IgD-negative memory B cell (primary cell): ENCODE measurements around the gene RANBP10. TPM values are rescaled to one million over a fixed set of nuclear protein-coding genes. Genes with fewer than 3 reads are reported as not detected.
"Not testable (repeated sequence)": the region's sequence is repeated elsewhere in the genome, so short reads cannot be mapped to it uniquely, and the experiment has no call there.

Source experiments
- H3K27ac Mint-ChIP-seq, 3 donors: one replicate each; pipeline ENCODE4 v1.8.0; 2020 to 2022; ENCODE audit warnings: mild to moderate bottlenecking in 3 of 3, mixed read lengths in 3 of 3, moderate library complexity in 1 of 3
- H3K27me3 Mint-ChIP-seq: one replicate; pipeline ENCODE4 v1.8.0; 2021; ENCODE audit warnings: mixed read lengths
- H3K36me3 Mint-ChIP-seq: one replicate; pipeline ENCODE4 v1.8.0; 2020; ENCODE audit warnings: mild to moderate bottlenecking, mixed read lengths
- H3K4me1 Mint-ChIP-seq, 3 donors: one replicate each; pipeline ENCODE4 v1.8.0; 2020 to 2022; ENCODE audit warnings: mixed read lengths in 3 of 3, mild to moderate bottlenecking in 1 of 3
- H3K4me3 Mint-ChIP-seq, 4 donors: one replicate each; pipeline ENCODE4 v1.8.0; 2020 to 2022; ENCODE audit warnings: mild to moderate bottlenecking in 4 of 4, mixed read lengths in 4 of 4, moderate library complexity in 3 of 4
- H3K9me3 Mint-ChIP-seq, 3 donors: one replicate each; pipeline ENCODE4 v1.8.0; 2020 to 2021; ENCODE audit warnings: mixed read lengths in 3 of 3, mild to moderate bottlenecking in 1 of 3
- polyA plus RNA-seq: library from polyadenylated mRNA; unstranded; fragments of 300-500 nt; fragmentation: Illumina TruSeq; gene quantifications from one replicate; pipeline ENCODE4 v1.2.3, GENCODE V29; 2021

RANBP10 gene
- polyA plus RNA-seq, 1 donor from 2014 or later = 10.9 TPM

- Mint-ChIP-seq H3K4me1 (peaks cover 20 to 32% (median 31%) of the 10 kb centered on the region in 3 donors), H3K27ac (peak overlapping the region in 2 of 3 donors; percentile 92 to 98), H3K9me3 (no peaks in the 10 kb centered on the region), H3K27me3 (no peaks in the 10 kb centered on the region), H3K36me3 (no peaks in the 10 kb centered on the region), H3K4me3 (peak overlapping the region in 2 of 4 donors; percentile 96 to 99)
These were observed 34.9 kb upstream of the RANBP10 start for GRCh38 chr16:67841198-67841815.

- Mint-ChIP-seq H3K4me1 (peaks cover 10 to 15% (median 13%) of the 10 kb centered on the region in 3 donors), H3K36me3 (no peaks in the 10 kb centered on the region), H3K9me3 (no peaks in the 10 kb centered on the region), H3K27me3 (no peaks in the 10 kb centered on the region), H3K27ac (no peak overlapping the region), H3K4me3 (peak overlapping the region in 2 of 4 donors; percentile 5 to 60)
These were observed 31.5 kb upstream of the RANBP10 start for GRCh38 chr16:67837811-67838210.

GRCh38 chr16:67837190-67837589 is 30.8 kb upstream of the RANBP10 start:
- not testable (repeated sequence) for H3K4me3 Mint-ChIP-seq, H3K36me3 Mint-ChIP-seq, H3K27me3 Mint-ChIP-seq, H3K27ac Mint-ChIP-seq, H3K9me3 Mint-ChIP-seq
- H3K4me1 Mint-ChIP-seq = peaks cover 12 to 14% (median 13%) of the 10 kb centered on the region in 3 donors

- Mint-ChIP-seq H3K27me3 (no peaks in the 10 kb centered on the region), H3K9me3 (no peaks in the 10 kb centered on the region), H3K4me3 (peak overlapping the region; percentile 90 to 93 (median 91)), H3K27ac (peak overlapping the region in 2 of 3 donors; percentile 39 to 69), H3K4me1 (peaks cover 5 to 11% (median 7%) of the 10 kb centered on the region in 3 donors), H3K36me3 (no peaks in the 10 kb centered on the region)
These were observed 27.9 kb upstream of the RANBP10 start for GRCh38 chr16:67834242-67834614.

- H3K27me3 Mint-ChIP-seq = no peaks in the 10 kb centered on the region
- peaks cover 5 to 11% (median 7%) of the 10 kb centered on the region in 3 donors for H3K4me1 Mint-ChIP-seq
- H3K36me3 Mint-ChIP-seq = no peaks in the 10 kb centered on the region
- no peaks in the 10 kb centered on the region for H3K9me3 Mint-ChIP-seq
- peak overlapping the region; percentile 90 to 93 (median 91) for H3K4me3 Mint-ChIP-seq
- peak overlapping the region; percentile 61 to 89 (median 69) for H3K27ac Mint-ChIP-seq
These were observed 27.3 kb upstream of the RANBP10 start for GRCh38 chr16:67833415-67834241.

GRCh38 chr16:67833030-67833414 is 26.7 kb upstream of the RANBP10 start:
- H3K27ac Mint-ChIP-seq = peak overlapping the region in 1 of 3 donors; percentile 89
- H3K27me3 Mint-ChIP-seq = no peaks in the 10 kb centered on the region
- H3K4me1 Mint-ChIP-seq = peaks cover 5 to 11% (median 7%) of the 10 kb centered on the region in 3 donors
- no peaks in the 10 kb centered on the region for H3K9me3 Mint-ChIP-seq
- H3K4me3 Mint-ChIP-seq = peak overlapping the region; percentile 81 to 92 (median 90)
- H3K36me3 Mint-ChIP-seq = no peaks in the 10 kb centered on the region

GRCh38 chr16:67828651-67829050 is 22.3 kb upstream of the RANBP10 start:
- Mint-ChIP-seq H3K4me1 (peaks cover 0 to 11% (median 6%) of the 10 kb centered on the region in 3 donors), H3K9me3 (no peaks in the 10 kb centered on the region), H3K27me3 (no peaks in the 10 kb centered on the region), H3K36me3 (no peaks in the 10 kb centered on the region), H3K27ac (peak overlapping the region in 1 of 3 donors; percentile 55), H3K4me3 (no peak overlapping the region)

- no peak overlapping the region for H3K27ac Mint-ChIP-seq
- H3K4me1 Mint-ChIP-seq = peaks cover 0 to 3% (median 0%) of the 10 kb centered on the region in 3 donors
- no peaks in the 10 kb centered on the region for H3K9me3 Mint-ChIP-seq
- H3K36me3 Mint-ChIP-seq = no peaks in the 10 kb centered on the region
- no peaks in the 10 kb centered on the region for H3K27me3 Mint-ChIP-seq
- no peak overlapping the region for H3K4me3 Mint-ChIP-seq
These were observed 19.5 kb upstream of the RANBP10 start for GRCh38 chr16:67825906-67826305.

GRCh38 chr16:67825119-67825518 is 18.8 kb upstream of the RANBP10 start:
- no peaks in the 10 kb centered on the region for H3K9me3 Mint-ChIP-seq
- no peaks in the 10 kb centered on the region for H3K27me3 Mint-ChIP-seq
- H3K27ac Mint-ChIP-seq = no peak overlapping the region
- H3K4me3 Mint-ChIP-seq = no peak overlapping the region
- peaks cover 1% of the 10 kb centered on the region for H3K36me3 Mint-ChIP-seq
- peaks cover 0 to 3% (median 0%) of the 10 kb centered on the region in 3 donors for H3K4me1 Mint-ChIP-seq

GRCh38 chr16:67822511-67822910 is 16.2 kb upstream of the RANBP10 start:
- H3K9me3 Mint-ChIP-seq = no peaks in the 10 kb centered on the region
- H3K4me3 Mint-ChIP-seq = no peak overlapping the region
- no peak overlapping the region for H3K27ac Mint-ChIP-seq
- H3K36me3 Mint-ChIP-seq = peaks cover 1% of the 10 kb centered on the region
- H3K4me1 Mint-ChIP-seq = peaks cover 0 to 3% (median 0%) of the 10 kb centered on the region in 3 donors
- no peaks in the 10 kb centered on the region for H3K27me3 Mint-ChIP-seq

GRCh38 chr16:67820608-67821259 is 14.4 kb upstream of the RANBP10 start:
- H3K36me3 Mint-ChIP-seq = peaks cover 1% of the 10 kb centered on the region
- no peak overlapping the region for H3K27ac Mint-ChIP-seq
- peaks cover 2 to 8% (median 4%) of the 10 kb centered on the region in 3 donors for H3K4me1 Mint-ChIP-seq
- no peaks in the 10 kb centered on the region for H3K27me3 Mint-ChIP-seq
- H3K9me3 Mint-ChIP-seq = no peaks in the 10 kb centered on the region
- H3K4me3 Mint-ChIP-seq = no peak overlapping the region

GRCh38 chr16:67814567-67814966 is 8.2 kb upstream of the RANBP10 start:
- H3K36me3 Mint-ChIP-seq = no peaks in the 10 kb centered on the region
- H3K9me3 Mint-ChIP-seq = no peaks in the 10 kb centered on the region
- peaks cover 4 to 8% (median 4%) of the 10 kb centered on the region in 3 donors for H3K4me1 Mint-ChIP-seq
- no peaks in the 10 kb centered on the region for H3K27me3 Mint-ChIP-seq
- no peak overlapping the region for H3K4me3 Mint-ChIP-seq
- peak overlapping the region in 2 of 3 donors; percentile 10 to 40 for H3K27ac Mint-ChIP-seq

- H3K27ac Mint-ChIP-seq = no peak overlapping the region
- peaks cover 4 to 8% (median 7%) of the 10 kb centered on the region in 3 donors for H3K4me1 Mint-ChIP-seq
- H3K36me3 Mint-ChIP-seq = no peaks in the 10 kb centered on the region
- H3K27me3 Mint-ChIP-seq = no peaks in the 10 kb centered on the region
- no peaks in the 10 kb centered on the region for H3K9me3 Mint-ChIP-seq
- no peak overlapping the region for H3K4me3 Mint-ChIP-seq
These were observed 5.5 kb upstream of the RANBP10 start for GRCh38 chr16:67811899-67812298.

- Mint-ChIP-seq H3K4me1 (peaks cover 11 to 27% (median 12%) of the 10 kb centered on the region in 3 donors), H3K36me3 (peaks cover 4% of the 10 kb centered on the region), H3K27ac (peak overlapping the region; percentile 47 to 94 (median 82)), H3K9me3 (no peaks in the 10 kb centered on the region), H3K27me3 (no peaks in the 10 kb centered on the region), H3K4me3 (peak overlapping the region; percentile 86 to 96 (median 93))
These were observed 855 bp upstream of the RANBP10 start for GRCh38 chr16:67807148-67807682.
